CD4-positive, alpha-beta T cell treated with Interleukin-15 for 1 hour (primary cell): Measurements from ENCODE around the gene FBLL1.
"Not testable (repeated sequence)": the region's sequence is repeated elsewhere in the genome, so short reads cannot be mapped to it uniquely, and the experiment has no call there.

Source experiments
- DNase-seq: peaks from one replicate; pipeline ENCODE4 v3.0.0-alpha.2; 2020

The FBLL1 gene

DNA sequence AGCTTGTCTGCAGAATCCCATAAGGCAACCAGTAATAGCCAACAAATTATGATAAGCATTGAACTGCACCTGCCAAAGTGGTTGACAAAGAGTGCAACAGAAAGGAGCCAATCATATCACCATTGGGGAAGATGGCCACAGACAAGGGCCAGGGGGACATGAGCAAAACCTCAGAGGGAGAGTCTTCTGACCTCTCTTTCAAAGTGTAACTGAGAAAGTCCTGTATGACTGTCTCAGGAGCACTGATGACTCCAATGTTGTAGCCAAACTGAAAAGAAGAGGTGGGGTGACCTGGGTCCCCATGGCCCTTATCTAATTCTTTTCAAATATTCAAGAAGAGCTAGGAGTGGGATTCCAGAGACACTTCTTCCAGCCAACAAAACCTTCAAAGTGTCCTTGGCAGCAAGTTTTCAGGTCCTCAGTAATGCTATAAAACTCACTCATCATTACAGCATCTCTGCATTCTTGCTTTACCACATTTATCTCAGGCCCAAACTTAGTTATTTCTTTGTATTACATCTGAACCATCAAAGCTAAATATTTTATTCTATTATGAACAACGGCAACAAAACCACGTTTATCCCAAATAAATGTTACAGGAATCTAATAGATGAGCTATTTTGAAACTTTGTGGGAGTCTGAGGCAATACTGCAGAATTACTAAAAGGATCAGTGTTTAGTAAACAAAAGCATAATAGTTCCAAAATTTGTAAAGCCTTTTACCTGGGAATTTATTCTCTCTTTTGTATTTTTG, 24.4 kb downstream of the FBLL1 start:
- no peak for DNase-seq

DNA sequence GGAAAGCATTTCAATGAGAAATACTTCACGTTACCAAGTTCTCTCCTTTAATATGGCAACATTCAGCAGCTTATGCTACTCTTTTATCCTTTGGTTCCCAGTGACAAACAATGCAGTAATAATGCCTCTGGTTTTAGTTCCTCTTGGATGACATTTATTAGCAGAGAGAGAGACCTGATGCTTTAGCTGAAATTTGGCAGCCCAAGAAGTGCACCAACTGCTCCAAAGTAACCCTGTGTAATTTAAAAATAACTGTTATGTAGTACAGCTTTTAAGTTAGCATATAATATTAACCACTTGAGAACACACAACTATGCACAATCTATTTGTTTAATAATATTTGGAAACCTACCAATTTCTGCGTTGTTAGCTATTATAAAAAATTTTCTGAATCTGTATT, 28.3 kb downstream of the FBLL1 start:
- DNase-seq, result no peak

DNA sequence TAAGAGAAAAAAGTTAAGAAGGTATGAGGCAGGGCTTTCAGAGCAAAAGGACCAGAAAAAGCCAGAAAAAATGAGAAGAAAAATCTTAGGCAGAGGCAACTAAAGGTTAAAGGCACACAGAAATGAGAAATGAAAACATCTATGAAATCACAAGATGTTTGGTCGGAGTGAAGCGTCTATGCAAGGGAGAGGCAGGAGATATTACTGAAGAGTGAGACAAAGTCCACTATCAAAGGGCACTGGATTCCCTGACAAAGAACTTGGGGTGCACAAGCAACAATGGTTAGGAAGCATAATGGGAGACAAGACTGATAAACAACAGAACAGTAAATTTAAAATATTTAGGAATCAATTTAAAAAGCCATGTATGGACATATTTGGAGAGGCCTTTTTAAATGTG, 33.2 kb downstream of the FBLL1 start:
- DNase-seq, result no peak

GRCh38 chr5:168563959-168564358, 34.9 kb downstream of the FBLL1 start:
- DNase-seq, result no peak

GRCh38 chr5:168568738-168569137, 39.6 kb downstream of the FBLL1 start:
- no peak for DNase-seq

- DNase-seq, result no peak
Measured at GRCh38 chr5:168570490-168571328, 41.6 kb downstream of the FBLL1 start.

- DNase-seq, result not testable (repeated sequence)
Measured at GRCh38 chr5:168573663-168574062, 44.6 kb downstream of the FBLL1 start.

DNA sequence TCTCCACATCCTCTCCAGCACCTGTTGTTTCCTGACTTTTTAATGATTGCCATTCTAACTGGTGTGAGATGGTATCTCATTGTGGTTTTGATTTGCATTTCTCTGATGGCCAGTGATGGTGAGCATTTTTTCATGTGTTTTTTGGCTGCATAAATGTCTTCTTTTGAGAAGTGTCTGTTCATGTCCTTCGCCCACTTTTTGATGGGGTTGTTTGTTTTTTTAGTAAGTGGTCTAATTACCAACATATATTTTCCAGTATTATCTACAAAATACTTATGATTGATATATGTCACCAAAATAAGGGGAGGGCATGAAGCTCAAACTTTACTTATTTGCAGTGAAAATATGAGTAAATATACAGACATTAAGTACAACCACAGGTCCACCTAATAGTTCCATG, 45.1 kb downstream of the FBLL1 start:
- DNase-seq, result not testable (repeated sequence)

- no peak for DNase-seq
Measured at GRCh38 chr5:168575391-168576372, 46.6 kb downstream of the FBLL1 start.

- DNase-seq, result no peak
Measured at GRCh38 chr5:168578006-168578405, 48.9 kb downstream of the FBLL1 start.

DNA sequence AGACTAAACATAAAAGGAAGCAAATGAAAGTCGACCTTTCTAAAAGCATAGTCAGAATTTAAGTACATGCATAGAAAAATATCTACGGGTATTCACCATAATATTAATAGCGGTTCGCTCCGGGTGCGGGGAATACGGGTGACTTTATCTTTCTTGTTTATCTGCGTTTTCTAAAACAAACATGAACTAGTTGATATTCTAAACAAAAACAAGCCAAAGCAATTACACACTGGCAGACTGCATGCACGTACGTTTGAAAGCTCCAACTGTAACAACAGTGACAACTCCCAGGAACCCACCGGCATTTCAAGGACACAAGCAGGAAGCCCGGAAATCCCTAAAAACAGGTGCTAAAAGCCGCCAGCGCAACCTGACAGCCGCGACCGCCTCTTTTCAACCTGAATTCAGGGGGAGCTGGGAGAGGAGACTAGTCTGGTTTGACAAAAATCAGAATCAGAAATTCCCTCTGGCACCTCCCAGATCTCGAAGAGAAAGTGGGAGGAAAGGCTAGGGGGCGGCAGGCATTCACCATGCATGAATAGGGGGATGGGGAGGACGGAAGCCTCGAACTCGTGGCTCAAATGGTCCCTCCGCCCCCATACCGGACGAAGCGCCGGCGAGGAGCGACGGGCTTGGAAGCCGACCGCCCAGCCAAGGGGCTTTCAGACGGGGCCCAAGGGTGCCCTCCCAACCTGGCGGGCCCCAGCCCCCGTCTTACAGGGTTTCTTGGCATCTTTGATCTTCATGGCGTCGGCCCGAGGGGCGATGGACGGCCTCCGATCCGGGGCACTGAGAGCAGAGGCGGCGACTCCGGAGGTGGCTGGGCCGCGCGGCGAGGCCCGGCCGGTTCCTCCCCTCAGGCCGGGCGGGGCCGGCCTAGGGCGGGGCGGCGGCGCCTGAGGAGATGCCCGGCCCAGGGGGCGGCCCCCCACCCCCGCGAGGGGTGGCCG, 49.7 kb downstream of the FBLL1 start, which contains the start of gene PANK3:
TSS of gene PANK3 (minus strand) at position 831 of the 950 bp plus-strand sequence. CDS start at position 746, 85 bp downstream.
- no peak for DNase-seq

- DNase-seq, result peak; percentile 98
Measured at GRCh38 chr5:168579488-168580226, 50.6 kb downstream of the FBLL1 start.

DNA sequence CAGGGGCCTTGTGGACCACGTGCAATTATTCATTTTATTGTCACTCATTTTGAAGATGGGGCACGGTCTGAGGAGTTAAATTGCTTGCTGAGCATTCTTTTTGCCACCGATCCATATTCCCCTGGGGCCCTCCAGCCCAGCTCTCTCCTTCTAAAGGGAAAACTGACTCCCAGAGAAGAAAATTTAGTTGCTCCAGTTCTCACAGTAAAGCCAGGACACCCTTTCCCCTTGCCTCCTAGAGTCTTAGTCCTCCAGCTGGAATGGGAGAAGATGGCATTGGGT, 51.1 kb downstream of the FBLL1 start:
- no peak for DNase-seq
